ENCODE data around the gene SCN3B. TPM values are rescaled to one million over a fixed set of nuclear protein-coding genes. Genes with fewer than 3 reads are reported as not detected.
A peak's percentile ranks its signal among the peaks of the same experiment; 100 is the strongest.

SCN3B gene
- total and polyA plus RNA-seq, 3 donors from 2014 or later = 2.4 to 5.1 (median 3.9) TPM

DNA sequence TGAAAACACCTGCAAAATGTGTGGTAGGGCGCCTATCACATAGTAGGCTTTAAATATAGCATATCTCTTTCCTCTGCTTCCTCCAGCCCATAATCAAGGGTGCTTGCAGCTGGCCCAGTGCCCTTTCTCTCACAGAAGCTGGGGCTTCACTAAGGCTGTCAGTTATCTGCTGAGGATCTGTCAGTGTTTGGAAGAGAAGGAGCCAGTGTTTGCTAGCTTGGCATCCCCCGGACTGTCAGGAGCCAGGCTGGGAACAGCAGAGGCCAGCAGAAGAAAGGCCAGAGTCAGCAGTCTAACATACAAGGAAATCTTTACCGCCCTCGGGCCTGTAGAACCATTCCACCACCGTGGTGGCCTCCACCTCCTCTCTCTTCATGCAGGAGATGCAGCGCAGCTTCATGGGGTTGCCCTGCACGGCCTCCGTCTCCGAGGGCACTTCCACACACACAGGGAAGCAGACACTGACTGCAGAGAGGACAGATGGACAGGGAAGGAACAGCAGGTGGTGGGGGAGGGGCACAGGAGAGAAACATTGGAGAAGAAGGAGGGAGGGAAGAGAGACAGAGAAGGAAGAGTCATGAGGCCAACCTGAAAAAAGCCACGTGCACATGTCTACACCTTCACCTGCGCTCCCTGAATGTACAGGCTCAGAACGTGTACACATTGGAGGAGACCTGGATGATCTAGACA is 9.0 kb downstream of the SCN3B start:
- WGBS, 2 donors = 80% methylated on average over 12 of the region's 12 CpGs
- Histone ChIP-seq H3K9me3 (no peaks in the 10 kb centered on the region), H3K27ac (no peak overlapping the region), H3K4me3 (no peak overlapping the region), H3K27me3 (no peaks in the 10 kb centered on the region), H3K36me3 (ENCODE audit: low read depth, missing control alignments) (no peaks in the 10 kb centered on the region), H3K4me1 (no peaks in the 10 kb centered on the region)
- no peak for TF ChIP-seq POLR2A (IDR thresholded peaks at IDR 0.05)
- TF ChIP-seq, protein P1, sequence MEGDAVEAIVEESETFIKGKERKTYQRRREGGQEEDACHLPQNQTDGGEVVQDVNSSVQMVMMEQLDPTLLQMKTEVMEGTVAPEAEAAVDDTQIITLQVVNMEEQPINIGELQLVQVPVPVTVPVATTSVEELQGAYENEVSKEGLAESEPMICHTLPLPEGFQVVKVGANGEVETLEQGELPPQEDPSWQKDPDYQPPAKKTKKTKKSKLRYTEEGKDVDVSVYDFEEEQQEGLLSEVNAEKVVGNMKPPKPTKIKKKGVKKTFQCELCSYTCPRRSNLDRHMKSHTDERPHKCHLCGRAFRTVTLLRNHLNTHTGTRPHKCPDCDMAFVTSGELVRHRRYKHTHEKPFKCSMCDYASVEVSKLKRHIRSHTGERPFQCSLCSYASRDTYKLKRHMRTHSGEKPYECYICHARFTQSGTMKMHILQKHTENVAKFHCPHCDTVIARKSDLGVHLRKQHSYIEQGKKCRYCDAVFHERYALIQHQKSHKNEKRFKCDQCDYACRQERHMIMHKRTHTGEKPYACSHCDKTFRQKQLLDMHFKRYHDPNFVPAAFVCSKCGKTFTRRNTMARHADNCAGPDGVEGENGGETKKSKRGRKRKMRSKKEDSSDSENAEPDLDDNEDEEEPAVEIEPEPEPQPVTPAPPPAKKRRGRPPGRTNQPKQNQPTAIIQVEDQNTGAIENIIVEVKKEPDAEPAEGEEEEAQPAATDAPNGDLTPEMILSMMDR (IDR thresholded peaks at IDR 0.05) = no peak
- DNase-seq = no peak
- intact Hi-C loops (cut with DNase I; ENCODE audit: low total_unique reads) = no loop called here

DNA sequence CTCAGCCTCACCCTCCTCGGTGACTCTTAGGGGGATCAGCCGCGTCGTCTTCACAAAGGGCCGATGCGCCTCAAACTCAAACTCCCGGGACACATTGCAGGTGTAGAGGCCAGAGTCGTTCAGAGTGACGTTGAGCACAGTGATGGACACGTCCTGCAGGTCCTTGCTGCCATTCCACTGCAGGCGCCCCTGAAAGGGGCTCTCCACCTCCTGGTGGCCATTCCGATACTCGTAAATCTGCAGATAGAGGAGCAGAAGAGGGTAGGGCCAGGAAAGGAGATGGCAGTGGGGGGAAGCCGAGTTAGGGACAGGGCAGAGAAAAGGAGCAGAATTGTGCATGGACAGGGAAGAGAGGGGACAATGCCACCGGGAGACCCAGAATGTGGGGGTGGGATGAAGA is 12.0 kb downstream of the SCN3B start:
- DNase-seq = no peak

DNA sequence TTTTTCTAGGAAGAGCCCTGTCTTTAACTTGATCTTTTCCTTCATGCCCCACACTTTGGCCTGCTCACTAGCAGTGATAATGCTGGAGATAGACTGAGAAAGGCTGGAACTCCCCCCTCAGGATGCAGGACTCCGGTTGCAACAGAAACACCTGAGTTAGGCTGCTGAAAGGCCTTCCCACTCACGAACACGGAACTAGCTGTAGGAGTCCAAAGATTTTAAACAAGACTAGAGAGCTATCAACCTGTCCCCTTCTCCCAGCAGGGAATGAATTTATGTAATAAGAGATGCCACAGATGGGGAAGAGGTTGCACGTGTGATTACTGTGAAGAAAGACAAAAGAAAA is 13.0 kb downstream of the SCN3B start:
- DNase-seq = no peak
- no peaks in the 10 kb centered on the region for H3K27me3 ChIP-seq
- H3K4me3 ChIP-seq = no peak overlapping the region
- H3K4me1 ChIP-seq = no peaks in the 10 kb centered on the region
- H3K36me3 ChIP-seq (ENCODE audit: low read depth, missing control alignments) = no peaks in the 10 kb centered on the region
- H3K9me3 ChIP-seq = no peaks in the 10 kb centered on the region
- TF ChIP-seq, protein P1 (IDR thresholded peaks at IDR 0.05) = no peak
- TF ChIP-seq POLR2A (IDR thresholded peaks at IDR 0.05) = no peak
- no peak overlapping the region for H3K27ac ChIP-seq
- 71 to 73% methylated on average over 4 of the region's 4 CpGs for WGBS, 2 donors
- intact Hi-C loops (cut with DNase I; ENCODE audit: low total_unique reads) = no loop called here

More for the DNA sequence above, 12.0 kb downstream of the SCN3B start:
- Histone ChIP-seq H3K27ac (no peak overlapping the region), H3K36me3 (ENCODE audit: low read depth, missing control alignments) (no peaks in the 10 kb centered on the region), H3K27me3 (no peaks in the 10 kb centered on the region), H3K4me1 (no peaks in the 10 kb centered on the region), H3K9me3 (no peaks in the 10 kb centered on the region), H3K4me3 (no peak overlapping the region)
- 88 to 91% methylated on average over 15 of the region's 15 CpGs for WGBS, 2 donors
- intact Hi-C loops (cut with DNase I; ENCODE audit: low total_unique reads) = no loop called here
- TF ChIP-seq, protein P1 (IDR thresholded peaks at IDR 0.05) = no peak
- no peak for TF ChIP-seq POLR2A (IDR thresholded peaks at IDR 0.05)

DNA sequence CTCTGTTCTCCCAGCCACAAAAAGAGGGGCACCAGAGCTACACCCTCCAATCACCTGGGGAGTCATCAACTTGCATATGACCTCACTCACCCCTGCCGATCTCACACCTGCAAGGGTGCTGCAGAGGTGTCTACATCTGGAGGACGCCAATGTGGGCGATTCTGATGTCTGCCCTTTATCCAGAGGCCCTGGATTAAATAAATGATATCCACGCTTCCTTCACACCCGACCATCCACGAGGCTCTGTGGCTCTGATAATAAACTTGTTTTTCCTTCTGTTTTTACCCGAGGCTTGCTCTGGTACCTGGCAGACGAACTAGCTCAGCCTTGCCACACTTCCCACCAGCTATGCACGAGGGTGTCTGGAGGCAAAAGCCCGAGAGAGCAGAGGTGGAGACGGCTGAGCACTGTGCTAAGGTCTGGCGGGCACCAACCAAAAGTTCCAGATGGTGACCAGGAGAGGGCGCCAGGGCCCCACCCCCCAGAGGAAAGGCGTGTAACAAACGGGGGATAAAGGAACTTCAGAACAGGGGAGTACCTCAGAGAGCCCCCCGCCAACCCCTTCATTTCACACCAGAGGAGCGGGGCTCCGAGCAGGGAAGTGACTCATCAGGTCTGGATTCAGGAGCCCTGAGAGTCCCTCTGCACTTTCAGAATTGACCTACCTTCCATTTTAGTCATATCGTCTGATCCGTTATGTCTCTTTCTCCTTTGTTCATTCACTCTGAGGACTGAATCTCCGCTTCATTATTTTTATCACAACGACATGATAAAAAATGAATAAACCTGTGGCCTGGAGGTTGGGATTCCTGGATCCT is 13.5 kb downstream of the SCN3B start:
- WGBS, 2 donors = 25 to 43% methylated on average over 20 to 22 of the region's 22 CpGs
- intact Hi-C loops (cut with DNase I; ENCODE audit: low total_unique reads) = no loop called here
- Histone ChIP-seq H3K27ac (no peak overlapping the region), H3K4me1 (no peaks in the 10 kb centered on the region), H3K4me3 (no peak overlapping the region), H3K36me3 (ENCODE audit: low read depth, missing control alignments) (no peaks in the 10 kb centered on the region), H3K27me3 (no peaks in the 10 kb centered on the region), H3K9me3 (no peaks in the 10 kb centered on the region)
- no peak for TF ChIP-seq POLR2A (IDR thresholded peaks at IDR 0.05)
- TF ChIP-seq, protein P1 (IDR thresholded peaks at IDR 0.05) = peak in 2 of 3 experiments; percentile 41 to 73
- peak; percentile 58 for DNase-seq

Measured in testis (tissue), 3 donors.